BJ (cell line): Measurements from ENCODE around the gene LRG1. TPM values are rescaled to one million over a fixed set of nuclear protein-coding genes. Genes with fewer than 3 reads are reported as not detected.

Source experiments
- CTCF ChIA-PET: fragments of 350-600 bp; formaldehyde crosslinking; extraction: SDS; loops from one replicate; lab custom pipeline; 2021; ENCODE audit warnings: antibody characterized with exemption, inconsistent platforms; lab: Yijun Ruan, JAX
- POLR2A ChIA-PET: fragments of 300-600 bp; sonication (Branson Sonifier 250); formaldehyde crosslinking; extraction: SDS; loops from one replicate; lab custom pipeline; 2021; ENCODE audit warnings: antibody characterized with exemption; lab: Charles Lee
- DNase-seq: peaks from one replicate; pipeline ENCODE4 v3.0.0-alpha.2; 2011; ENCODE audit warnings: low read depth
- H3K27me3 ChIP-seq: 2 replicates; pipeline ENCODE4 v1.6.0; 2011; ENCODE audit warnings: low read length; ENCODE audit not compliant: control insufficient read depth, insufficient read depth
- H3K36me3 ChIP-seq: 2 replicates; pipeline ENCODE4 v1.5.1; 2011; ENCODE audit warnings: low read length; ENCODE audit not compliant: control insufficient read depth, insufficient read depth
- H3K4me3 ChIP-seq: 2 replicates; pipeline ENCODE4 v1.5.1; 2011; ENCODE audit warnings: low read depth, mild to moderate bottlenecking, control low read depth, low read length
- polyA plus RNA-seq: library from polyadenylated mRNA; depleted of rRNA; stranded (reverse); fragments of >200 nt; gene quantifications from 2 replicates; pipeline ENCODE4 v1.2.3, GENCODE V29; 2011
- TF ChIP-seq, protein P1 (sequence below): IDR thresholded peaks from 2 replicates; pipeline ENCODE4 v1.5.1; 2011; ENCODE audit warnings: low read depth, mild to moderate bottlenecking, control low read depth, inconsistent platforms, low read length, moderate library complexity; ENCODE audit not compliant: insufficient read depth

The LRG1 gene
- polyA plus RNA-seq, 1 experiment, result 0.02 TPM

DNA sequence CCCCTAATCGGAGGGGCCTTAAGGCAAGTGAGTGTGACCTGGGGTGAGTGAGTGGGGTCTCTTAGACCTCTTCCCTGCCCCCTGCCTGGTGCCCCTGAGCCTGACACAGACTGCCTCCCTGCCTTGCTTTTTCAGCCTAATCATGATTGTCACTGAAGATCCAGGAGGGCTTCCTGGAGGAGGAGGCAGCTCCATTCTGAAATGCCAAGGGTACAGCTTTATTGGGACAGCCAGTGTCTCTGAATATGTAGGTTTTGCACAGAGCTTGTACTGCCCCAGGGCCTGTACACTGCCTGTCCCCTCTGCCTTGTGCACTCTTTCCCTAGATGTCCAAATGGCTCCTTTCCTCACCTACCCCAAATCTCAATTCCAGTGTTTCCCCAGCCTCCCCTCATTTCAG is 45.7 kb upstream of the LRG1 start:
- ChIA-PET POLR2A (no interaction called here), CTCF (interaction anchor here (0.8 to 2.6 kb wide), 5 partner anchors 9 to 51 kb away, joined by 3 to 10 read pairs (median 7); no protein-coding TSS in a partner anchor)
- Histone ChIP-seq H3K36me3 (no peaks in the 10 kb centered on the region), H3K4me3 (no peak overlapping the region), H3K27me3 (peaks cover 23% of the 10 kb centered on the region)
- DNase-seq, result no peak
- TF ChIP-seq, protein P1, sequence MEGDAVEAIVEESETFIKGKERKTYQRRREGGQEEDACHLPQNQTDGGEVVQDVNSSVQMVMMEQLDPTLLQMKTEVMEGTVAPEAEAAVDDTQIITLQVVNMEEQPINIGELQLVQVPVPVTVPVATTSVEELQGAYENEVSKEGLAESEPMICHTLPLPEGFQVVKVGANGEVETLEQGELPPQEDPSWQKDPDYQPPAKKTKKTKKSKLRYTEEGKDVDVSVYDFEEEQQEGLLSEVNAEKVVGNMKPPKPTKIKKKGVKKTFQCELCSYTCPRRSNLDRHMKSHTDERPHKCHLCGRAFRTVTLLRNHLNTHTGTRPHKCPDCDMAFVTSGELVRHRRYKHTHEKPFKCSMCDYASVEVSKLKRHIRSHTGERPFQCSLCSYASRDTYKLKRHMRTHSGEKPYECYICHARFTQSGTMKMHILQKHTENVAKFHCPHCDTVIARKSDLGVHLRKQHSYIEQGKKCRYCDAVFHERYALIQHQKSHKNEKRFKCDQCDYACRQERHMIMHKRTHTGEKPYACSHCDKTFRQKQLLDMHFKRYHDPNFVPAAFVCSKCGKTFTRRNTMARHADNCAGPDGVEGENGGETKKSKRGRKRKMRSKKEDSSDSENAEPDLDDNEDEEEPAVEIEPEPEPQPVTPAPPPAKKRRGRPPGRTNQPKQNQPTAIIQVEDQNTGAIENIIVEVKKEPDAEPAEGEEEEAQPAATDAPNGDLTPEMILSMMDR, result no peak

DNA sequence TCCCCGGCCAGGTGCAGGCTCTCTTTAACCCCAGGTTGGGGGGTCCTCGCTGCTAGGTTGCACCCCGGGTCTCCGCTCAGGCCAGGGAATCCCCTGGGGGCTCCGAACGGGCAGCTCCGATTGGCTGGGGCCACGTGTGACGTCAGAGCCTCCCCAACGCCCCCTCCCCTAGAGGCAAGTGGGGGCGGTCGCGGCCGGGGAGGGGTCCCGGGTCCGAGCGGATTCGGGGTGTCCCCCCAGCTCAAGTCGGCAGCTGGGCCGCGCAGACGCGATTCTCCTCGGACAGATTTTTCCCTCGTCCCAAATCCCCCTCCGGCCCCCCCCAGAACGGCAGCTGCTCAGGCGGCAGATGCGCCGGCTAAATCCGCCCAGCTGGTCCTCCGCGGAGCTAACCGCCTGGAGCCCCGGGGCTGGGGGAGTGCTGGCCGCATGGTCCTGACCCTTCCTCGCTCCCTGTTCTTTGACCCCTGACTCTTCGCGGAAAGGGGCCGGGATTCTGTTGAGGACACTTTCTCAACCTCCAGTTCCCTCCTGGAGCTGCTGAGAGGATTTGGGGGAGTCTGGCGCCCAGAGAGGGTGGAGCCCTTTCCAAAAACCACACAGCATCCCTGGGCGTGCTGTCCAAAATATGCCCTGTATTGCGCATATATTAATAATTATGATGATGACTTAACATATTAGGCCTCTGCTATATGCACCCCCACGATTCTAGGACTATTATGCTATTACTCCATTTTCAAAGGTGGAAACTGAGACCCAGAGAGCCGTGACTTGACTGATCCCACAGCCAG is 45.0 kb upstream of the LRG1 start:
- POLR2A ChIA-PET, result interaction anchor here (0.6 kb wide), 1 partner anchor 14 kb away, joined by 4 read pairs; no protein-coding TSS in a partner anchor
- CTCF ChIA-PET, result interaction anchor here (0.8 to 2.6 kb wide), 10 partner anchors 8 to 52 kb away, joined by 3 to 10 read pairs (median 4); no protein-coding TSS in a partner anchor
- H3K4me3 ChIP-seq, result peak overlapping the region; percentile 44
- no peaks in the 10 kb centered on the region for H3K36me3 ChIP-seq
- H3K27me3 ChIP-seq, result peaks cover 28% of the 10 kb centered on the region
- DNase-seq, result no peak
- TF ChIP-seq, protein P1, result no peak

DNA sequence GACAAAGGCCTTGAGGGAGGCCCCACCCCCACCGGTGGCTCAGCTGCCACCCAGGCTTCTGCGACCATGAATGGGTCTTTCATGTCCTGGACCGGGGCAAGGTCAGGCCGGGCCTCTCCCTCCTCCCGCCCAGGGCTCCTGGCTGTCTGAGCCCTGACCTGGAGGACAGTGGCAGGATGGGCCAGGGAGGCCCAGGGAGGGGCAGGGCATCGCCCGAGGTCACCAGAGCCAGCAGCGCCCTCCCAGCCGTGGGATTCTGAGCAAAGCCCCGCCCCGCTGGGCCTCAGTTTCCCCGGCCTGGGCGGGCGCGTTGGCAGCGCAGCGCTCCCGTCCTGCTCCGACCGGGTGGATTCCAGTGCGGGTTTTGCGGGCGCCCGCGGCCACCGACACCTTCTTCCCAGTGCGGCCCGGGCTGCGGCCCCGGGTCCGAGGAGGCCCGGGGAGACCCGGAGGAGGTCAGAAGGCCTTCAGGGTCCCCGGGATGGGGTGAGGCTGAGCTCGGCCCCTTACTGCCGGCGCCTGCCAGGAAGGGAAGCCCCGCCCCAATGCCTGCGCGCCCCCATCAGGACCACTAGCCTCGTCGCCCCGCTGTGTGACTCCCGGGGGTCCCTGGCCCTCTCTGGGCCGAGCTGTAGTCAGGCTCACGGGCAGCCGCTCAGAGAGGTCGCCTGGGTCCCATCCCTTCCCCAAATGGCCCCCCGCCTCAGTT is 44.3 kb upstream of the LRG1 start:
- H3K27me3 ChIP-seq, result peaks cover 35% of the 10 kb centered on the region
- DNase-seq, result no peak
- peak overlapping the region; percentile 44 for H3K4me3 ChIP-seq
- ChIA-PET POLR2A (interaction anchor here (0.6 kb wide), 1 partner anchor 13 kb away, joined by 4 read pairs; no protein-coding TSS in a partner anchor), CTCF (interaction anchor here (0.8 to 2.3 kb wide), 7 partner anchors 8 to 50 kb away, joined by 3 to 7 read pairs (median 4); no protein-coding TSS in a partner anchor)
- TF ChIP-seq, protein P1, result no peak
- no peaks in the 10 kb centered on the region for H3K36me3 ChIP-seq

DNA sequence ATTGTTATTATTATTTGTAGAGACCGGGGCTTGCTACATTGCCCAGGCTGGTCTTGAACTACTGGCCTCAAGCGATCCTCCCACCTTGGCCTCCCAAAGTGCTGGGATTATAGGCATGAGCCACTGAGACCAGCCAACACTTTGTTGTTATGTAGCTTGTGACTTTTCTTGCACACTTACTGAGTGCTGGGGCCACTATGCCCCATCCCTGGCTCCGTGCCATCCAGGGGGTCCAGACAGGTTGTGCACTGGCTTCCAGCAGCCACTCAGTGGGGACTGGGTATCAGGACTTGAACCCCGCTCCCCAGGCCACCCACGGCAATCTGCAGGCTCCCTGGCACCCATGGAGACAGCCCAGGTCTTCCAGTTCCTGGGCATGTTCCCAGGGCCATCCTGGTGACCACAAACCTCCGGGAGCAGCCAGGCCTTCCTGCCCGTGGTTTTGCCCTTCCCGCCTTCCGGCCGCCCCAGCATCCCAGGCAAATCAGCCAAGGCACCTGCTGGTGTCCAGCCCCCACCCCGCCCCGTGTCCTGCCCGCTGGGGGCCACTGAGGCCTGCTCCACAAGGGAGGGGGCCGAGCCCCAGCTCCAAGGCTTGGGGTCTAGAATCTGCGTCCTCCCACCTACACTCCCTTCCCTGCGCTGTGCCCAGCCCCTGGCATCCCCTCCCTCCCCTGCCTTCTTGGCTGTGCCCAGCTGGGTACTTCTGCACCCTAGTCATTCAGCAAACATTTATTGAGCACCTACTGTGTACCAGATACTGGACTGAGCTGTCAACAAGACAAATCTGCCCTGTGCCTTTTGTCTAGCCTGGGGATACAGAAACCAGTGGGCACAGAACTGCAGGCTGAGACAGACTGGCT is 43.4 kb upstream of the LRG1 start:
- no peak for DNase-seq
- POLR2A ChIA-PET, result no interaction called here
- no peaks in the 10 kb centered on the region for H3K36me3 ChIP-seq
- peaks cover 35% of the 10 kb centered on the region for H3K27me3 ChIP-seq
- CTCF ChIA-PET, result no interaction called here
- TF ChIP-seq, protein P1, result no peak
- no peak overlapping the region for H3K4me3 ChIP-seq
